Endodermal cell (in vitro differentiated cells): Measurements from ENCODE around the gene PIEZO2. TPM values are rescaled to one million over a fixed set of nuclear protein-coding genes. Genes with fewer than 3 reads are reported as not detected.
A peak's percentile ranks its signal among the peaks of the same experiment; 100 is the strongest.

Experiments
- DNase-seq: peaks from one replicate; pipeline ENCODE4 v3.0.0-alpha.2; 2017
- H3K27ac ChIP-seq: 2 replicates; pipeline ENCODE4 v1.5.1; 2013; ENCODE audit warnings: mild to moderate bottlenecking, low read depth, low read length, moderate library complexity
- H3K27me3 ChIP-seq: 2 replicates; pipeline ENCODE4 v1.6.1; 2013; ENCODE audit warnings: mild to moderate bottlenecking, low read length, moderate library complexity; ENCODE audit not compliant: insufficient read depth, control insufficient read depth, poor library complexity, severe bottlenecking
- H3K36me3 ChIP-seq: 2 replicates; pipeline ENCODE4 v1.7.0; 2013; ENCODE audit warnings: mild to moderate bottlenecking, low read length, moderate library complexity; ENCODE audit not compliant: control insufficient read depth, insufficient read depth
- H3K4me1 ChIP-seq: one replicate; pipeline ENCODE4 v1.7.0; 2013; ENCODE audit warnings: low read length; ENCODE audit not compliant: control insufficient read depth, insufficient read depth
- H3K4me3 ChIP-seq: 2 replicates; pipeline ENCODE4 v1.5.1; 2013; ENCODE audit warnings: mild to moderate bottlenecking, low read length, moderate library complexity
- H3K9ac ChIP-seq: 2 replicates; pipeline ENCODE4 v1.6.1; 2013; ENCODE audit warnings: mild to moderate bottlenecking, low read length, moderate library complexity; ENCODE audit not compliant: poor library complexity, severe bottlenecking; ENCODE audit errors: extremely low read depth
- H3K9me3 ChIP-seq: 2 replicates; pipeline ENCODE4 v1.6.1; 2013; ENCODE audit warnings: mild to moderate bottlenecking, low read length, moderate library complexity; ENCODE audit not compliant: control insufficient read depth
- H3K27ac Mint-ChIP-seq: 2 replicates; pipeline ENCODE4 v1.8.0; 2020; ENCODE audit warnings: mixed read lengths
- H3K27me3 Mint-ChIP-seq: 2 replicates; pipeline ENCODE4 v1.8.0; 2021; ENCODE audit warnings: mild to moderate bottlenecking, mixed read lengths; ENCODE audit not compliant: insufficient read depth
- H3K36me3 Mint-ChIP-seq: 2 replicates; pipeline ENCODE4 v1.8.0; 2020; ENCODE audit warnings: low read depth, mixed read lengths
- H3K4me1 Mint-ChIP-seq: 2 replicates; pipeline ENCODE4 v1.8.0; 2020; ENCODE audit warnings: mixed read lengths
- H3K4me3 Mint-ChIP-seq: 2 replicates; pipeline ENCODE4 v1.8.0; 2020; ENCODE audit warnings: mild to moderate bottlenecking, moderate library complexity, mixed read lengths
- H3K9me3 Mint-ChIP-seq: 2 replicates; pipeline ENCODE4 v1.8.0; 2020; ENCODE audit warnings: mild to moderate bottlenecking, mixed read lengths
- CTCF ChIP-seq: fragments of 200-600 bp; sonication (generic); conservative IDR thresholded peaks from 2 replicates; pipeline ENCODE4 v1.5.0; 2021; ENCODE audit warnings: antibody characterized with exemption, mild to moderate bottlenecking
- WGBS, 2 experiments: methylation state at CpG; one replicate each; pipeline versions ENCODE4 v1.1.5 to v1.1.7; 2013; ENCODE audit warnings: missing lambda C conversion rate in 2 of 2, mixed read lengths in 1 of 2; ENCODE audit not compliant: insufficient coverage in 1 of 2, insufficient read length in 1 of 2; 5-methylcytosine and 5-hydroxymethylcytosine counted together
- total RNA-seq, 2 donors: library from RNA; stranded (reverse); fragmentation: NEBNext Ultra II Directional in 1 of 2; extraction: Animal tissue kit (Norgen Biotek cat#: 25700) in 1 of 2; gene quantifications; 2 replicates in 1 of 2; 3 replicates in 1 of 2; pipeline ENCODE4 v1.2.1, GENCODE V29; 2021

The PIEZO2 gene
- total RNA-seq, 2 donors from 2014 or later, result 7.3 to 12.1 TPM

DNA sequence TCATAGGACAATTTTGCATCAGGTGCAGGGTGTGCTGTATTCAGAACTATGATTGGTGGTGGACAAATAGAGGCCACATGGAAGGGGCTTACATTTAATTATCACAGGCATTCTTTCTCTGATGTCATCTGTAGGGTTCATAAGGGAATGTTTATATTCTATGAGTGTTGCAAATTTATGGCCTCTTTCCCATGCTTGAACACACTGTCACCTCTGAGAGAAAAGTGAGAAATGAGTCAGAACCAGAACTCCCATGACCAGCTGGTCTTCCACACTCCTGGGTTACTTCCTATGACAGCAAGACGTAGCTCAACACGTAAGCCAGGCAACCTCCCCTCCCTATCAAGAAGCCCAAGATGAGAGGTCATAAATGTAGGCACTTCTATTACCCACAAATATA, 310.8 kb downstream of the PIEZO2 start:
- H3K9me3 Mint-ChIP-seq, result no peaks in the 10 kb centered on the region
- no peak overlapping the region for H3K4me3 ChIP-seq
- H3K27ac ChIP-seq, result no peak overlapping the region
- no peaks in the 10 kb centered on the region for H3K36me3 Mint-ChIP-seq
- DNase-seq, result no peak
- WGBS, 2 experiments, result 85% methylated on average over 2 of the region's 2 CpGs; no CpG with 5 or more reads in 1 of the 2 experiments
- H3K4me3 Mint-ChIP-seq, result no peak overlapping the region
- no peak for TF ChIP-seq CTCF
- peaks cover 4% of the 10 kb centered on the region for H3K27me3 Mint-ChIP-seq
- no peak overlapping the region for H3K9ac ChIP-seq
- H3K9me3 ChIP-seq, result no peaks in the 10 kb centered on the region
- H3K27ac Mint-ChIP-seq, result no peak overlapping the region
- H3K4me1 ChIP-seq, result no peaks in the 10 kb centered on the region
- H3K4me1 Mint-ChIP-seq, result peaks cover 5% of the 10 kb centered on the region
- H3K27me3 ChIP-seq, result no peaks in the 10 kb centered on the region
- no peaks in the 10 kb centered on the region for H3K36me3 ChIP-seq

- Mint-ChIP-seq H3K27ac (no peak overlapping the region), H3K27me3 (peaks cover 15% of the 10 kb centered on the region), H3K36me3 (no peaks in the 10 kb centered on the region), H3K9me3 (peaks cover 5% of the 10 kb centered on the region), H3K4me1 (peaks cover 7% of the 10 kb centered on the region), H3K4me3 (no peak overlapping the region)
- H3K9me3 ChIP-seq, result no peaks in the 10 kb centered on the region
- no peaks in the 10 kb centered on the region for H3K4me1 ChIP-seq
- peak; percentile 74 for DNase-seq
- no peak overlapping the region for H3K27ac ChIP-seq
- no peak for TF ChIP-seq CTCF
- H3K36me3 ChIP-seq, result no peaks in the 10 kb centered on the region
- no peaks in the 10 kb centered on the region for H3K27me3 ChIP-seq
- no peak overlapping the region for H3K4me3 ChIP-seq
- no peak overlapping the region for H3K9ac ChIP-seq
- WGBS, 2 experiments, result 88 to 95% methylated on average over 3 to 6 of the region's 6 CpGs
These were observed 315.1 kb downstream of the PIEZO2 start for GRCh38 chr18:10834128-10834815.

DNA sequence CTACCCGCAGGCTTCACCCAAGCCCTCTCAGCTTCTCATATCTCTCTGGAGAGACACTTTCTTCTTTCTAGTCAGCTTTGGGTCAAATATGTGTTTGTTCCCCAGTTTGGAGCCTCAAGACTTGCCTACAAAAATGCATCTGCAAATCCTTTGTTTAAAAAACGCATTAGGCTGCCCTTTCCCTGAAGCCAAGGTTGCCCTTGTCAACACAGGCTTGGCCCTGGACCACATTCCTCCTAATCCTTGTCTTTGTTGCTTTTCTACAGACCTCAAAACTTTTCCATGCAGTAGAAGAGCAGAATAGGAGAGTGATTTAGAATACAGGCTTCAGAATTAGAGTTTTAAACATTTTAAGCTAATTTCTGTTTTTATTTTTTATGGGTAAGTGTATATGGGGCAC, 315.7 kb downstream of the PIEZO2 start:
- H3K27me3 ChIP-seq, result no peaks in the 10 kb centered on the region
- no peaks in the 10 kb centered on the region for H3K36me3 ChIP-seq
- no peak for TF ChIP-seq CTCF
- Mint-ChIP-seq H3K4me3 (no peak overlapping the region), H3K9me3 (peaks cover 5% of the 10 kb centered on the region), H3K27ac (no peak overlapping the region), H3K4me1 (peaks cover 7% of the 10 kb centered on the region), H3K36me3 (no peaks in the 10 kb centered on the region), H3K27me3 (peaks cover 15% of the 10 kb centered on the region)
- no peak overlapping the region for H3K4me3 ChIP-seq
- no peak overlapping the region for H3K27ac ChIP-seq
- H3K9me3 ChIP-seq, result no peaks in the 10 kb centered on the region
- no peak for DNase-seq
- WGBS, 2 experiments, result 64 to 89% methylated on average over 2 of the region's 2 CpGs
- H3K9ac ChIP-seq, result no peak overlapping the region
- H3K4me1 ChIP-seq, result no peaks in the 10 kb centered on the region
